ENCODE results near the gene HEXA. TPM values are rescaled to one million over a fixed set of nuclear protein-coding genes. Genes with fewer than 3 reads are reported as not detected.
"Not testable (repeated sequence)": the region's sequence is repeated elsewhere in the genome, so short reads cannot be mapped to it uniquely, and the experiment has no call there.

The HEXA gene
- total RNA-seq, 1 donor from 2014 or later, result 49.1 TPM

GRCh38 chr15:72379856-72380430 lies 4.1 kb upstream of the HEXA start:
- Histone ChIP-seq H3K27ac (ENCODE audit: low read depth, low read length) (no peak overlapping the region), H3K4me1 (ENCODE audit: control insufficient read depth in 3 of 3, insufficient read depth in 3 of 3, low read length in 3 of 3) (peaks cover 8 to 15% (median 13%) of the 10 kb centered on the region in 3 donors), H3K36me3 (ENCODE audit: control insufficient read depth in 3 of 3, insufficient read depth in 3 of 3, low read length in 3 of 3) (peaks cover 0 to 2% (median 0%) of the 10 kb centered on the region in 3 donors), H3K9me3 (ENCODE audit: control insufficient read depth in 3 of 3, low read length in 3 of 3) (no peaks in the 10 kb centered on the region), H3K4me3 (ENCODE audit: low read length in 3 of 3) (no peak overlapping the region), H3K9ac (ENCODE audit: low read depth in 1 of 3, low read length in 3 of 3) (no peak overlapping the region), H3K27me3 (ENCODE audit: control insufficient read depth in 3 of 3, insufficient read depth in 3 of 3, low read length in 3 of 3) (peaks cover 0 to 2% (median 0%) of the 10 kb centered on the region in 3 donors)

DNA sequence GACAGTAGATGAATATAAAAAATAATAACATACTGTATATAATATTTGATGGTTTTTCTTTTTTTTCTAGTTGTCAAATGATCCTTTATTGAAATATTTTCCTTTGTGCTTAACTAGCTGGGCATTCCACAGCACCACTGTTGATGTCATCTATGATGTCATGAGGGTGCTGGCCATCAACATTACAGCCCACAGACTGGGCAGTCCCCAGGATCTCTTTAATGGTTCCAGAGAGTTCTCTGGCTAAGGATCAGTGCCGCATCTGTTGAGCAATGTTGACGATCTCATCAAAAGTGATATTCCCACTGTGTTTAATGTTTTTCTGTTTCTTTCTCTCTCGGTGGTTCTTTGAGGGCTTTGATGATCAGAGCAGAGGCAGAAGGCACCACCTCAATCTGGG lies 3.3 kb upstream of the HEXA start:
- H3K27me3 ChIP-seq (ENCODE audit: control insufficient read depth in 3 of 3, insufficient read depth in 3 of 3, low read length in 3 of 3); H3K27ac ChIP-seq (ENCODE audit: low read depth, low read length); H3K9me3 ChIP-seq (ENCODE audit: control insufficient read depth in 3 of 3, low read length in 3 of 3); H3K4me3 ChIP-seq (ENCODE audit: low read length in 3 of 3); H3K36me3 ChIP-seq (ENCODE audit: control insufficient read depth in 3 of 3, insufficient read depth in 3 of 3, low read length in 3 of 3); H3K9ac ChIP-seq (ENCODE audit: low read depth in 1 of 3, low read length in 3 of 3): not testable (repeated sequence)
- peaks cover 11 to 22% (median 20%) of the 10 kb centered on the region in 3 donors for H3K4me1 ChIP-seq (ENCODE audit: control insufficient read depth in 3 of 3, insufficient read depth in 3 of 3, low read length in 3 of 3)

DNA sequence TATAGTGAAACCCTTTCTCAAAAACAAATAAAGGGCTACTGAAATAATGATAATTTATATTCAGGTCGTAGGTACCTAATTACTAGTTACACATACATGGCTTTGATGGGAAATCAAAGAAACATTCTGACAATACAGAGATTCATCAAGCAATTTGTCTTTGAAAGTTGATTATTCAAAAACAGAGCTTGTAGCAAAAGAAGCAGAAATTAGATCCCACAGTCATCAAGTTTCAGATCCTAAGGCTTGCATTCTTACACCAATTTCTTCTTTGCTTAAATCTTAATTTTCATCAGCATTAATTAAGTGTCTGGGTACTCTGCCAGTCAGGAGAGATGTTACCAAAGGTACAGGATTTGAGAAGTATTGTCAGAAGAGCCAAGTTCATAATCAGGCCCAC lies 1.5 kb upstream of the HEXA start:
- Histone ChIP-seq H3K4me1 (ENCODE audit: control insufficient read depth in 3 of 3, insufficient read depth in 3 of 3, low read length in 3 of 3) (peaks cover 11 to 33% (median 20%) of the 10 kb centered on the region in 3 donors), H3K9me3 (ENCODE audit: control insufficient read depth in 3 of 3, low read length in 3 of 3) (no peaks in the 10 kb centered on the region), H3K27me3 (ENCODE audit: control insufficient read depth in 3 of 3, insufficient read depth in 3 of 3, low read length in 3 of 3) (no peaks in the 10 kb centered on the region), H3K36me3 (ENCODE audit: control insufficient read depth in 3 of 3, insufficient read depth in 3 of 3, low read length in 3 of 3) (peaks cover 0 to 2% (median 0%) of the 10 kb centered on the region in 3 donors), H3K9ac (ENCODE audit: low read depth in 1 of 3, low read length in 3 of 3) (no peak overlapping the region), H3K27ac (ENCODE audit: low read depth, low read length) (no peak overlapping the region), H3K4me3 (ENCODE audit: low read length in 3 of 3) (no peak overlapping the region)

- peaks cover 11 to 41% (median 20%) of the 10 kb centered on the region in 3 donors for H3K4me1 ChIP-seq (ENCODE audit: control insufficient read depth in 3 of 3, insufficient read depth in 3 of 3, low read length in 3 of 3)
- H3K27ac ChIP-seq (ENCODE audit: low read depth, low read length), result peak overlapping the region; percentile 96
- H3K36me3 ChIP-seq (ENCODE audit: control insufficient read depth in 3 of 3, insufficient read depth in 3 of 3, low read length in 3 of 3), result peaks cover 2 to 4% (median 3%) of the 10 kb centered on the region in 3 donors
- H3K27me3 ChIP-seq (ENCODE audit: control insufficient read depth in 3 of 3, insufficient read depth in 3 of 3, low read length in 3 of 3), result no peaks in the 10 kb centered on the region
- H3K4me3 ChIP-seq (ENCODE audit: low read length in 3 of 3), result peak overlapping the region; percentile 99 to 100 (median 99)
- H3K9me3 ChIP-seq (ENCODE audit: control insufficient read depth in 3 of 3, low read length in 3 of 3), result no peaks in the 10 kb centered on the region
- H3K9ac ChIP-seq (ENCODE audit: low read depth in 1 of 3, low read length in 3 of 3), result peak overlapping the region; percentile 99 to 100 (median 99)
These were observed 341 bp downstream of the HEXA start for GRCh38 chr15:72375501-72375845.

DNA sequence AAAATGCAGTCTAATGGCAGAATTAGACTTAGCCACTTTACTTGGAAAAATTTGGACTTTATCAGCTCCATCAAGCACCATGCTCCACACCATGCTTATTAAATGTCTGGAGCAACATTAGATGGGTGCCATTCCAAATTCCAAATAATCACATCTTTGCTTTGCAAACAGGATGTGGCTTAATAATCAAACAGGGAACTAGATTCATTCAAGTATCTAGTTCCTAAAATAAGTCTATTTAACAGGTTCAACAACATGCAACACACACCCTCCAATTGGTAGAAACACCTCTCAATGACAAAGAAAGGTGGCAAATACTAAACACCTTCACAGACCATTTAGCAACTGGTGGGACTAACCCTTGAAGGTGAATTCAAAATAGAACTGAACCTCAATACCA lies 3.5 kb downstream of the HEXA start:
- H3K36me3 ChIP-seq (ENCODE audit: control insufficient read depth in 3 of 3, insufficient read depth in 3 of 3, low read length in 3 of 3), result peaks cover 2 to 13% (median 9%) of the 10 kb centered on the region in 3 donors
- H3K4me1 ChIP-seq (ENCODE audit: control insufficient read depth in 3 of 3, insufficient read depth in 3 of 3, low read length in 3 of 3), result peaks cover 11 to 48% (median 20%) of the 10 kb centered on the region in 3 donors
- H3K9ac ChIP-seq (ENCODE audit: low read depth in 1 of 3, low read length in 3 of 3), result no peak overlapping the region
- no peak overlapping the region for H3K4me3 ChIP-seq (ENCODE audit: low read length in 3 of 3)
- no peaks in the 10 kb centered on the region for H3K27me3 ChIP-seq (ENCODE audit: control insufficient read depth in 3 of 3, insufficient read depth in 3 of 3, low read length in 3 of 3)
- H3K9me3 ChIP-seq (ENCODE audit: control insufficient read depth in 3 of 3, low read length in 3 of 3), result no peaks in the 10 kb centered on the region
- H3K27ac ChIP-seq (ENCODE audit: low read depth, low read length), result no peak overlapping the region

DNA sequence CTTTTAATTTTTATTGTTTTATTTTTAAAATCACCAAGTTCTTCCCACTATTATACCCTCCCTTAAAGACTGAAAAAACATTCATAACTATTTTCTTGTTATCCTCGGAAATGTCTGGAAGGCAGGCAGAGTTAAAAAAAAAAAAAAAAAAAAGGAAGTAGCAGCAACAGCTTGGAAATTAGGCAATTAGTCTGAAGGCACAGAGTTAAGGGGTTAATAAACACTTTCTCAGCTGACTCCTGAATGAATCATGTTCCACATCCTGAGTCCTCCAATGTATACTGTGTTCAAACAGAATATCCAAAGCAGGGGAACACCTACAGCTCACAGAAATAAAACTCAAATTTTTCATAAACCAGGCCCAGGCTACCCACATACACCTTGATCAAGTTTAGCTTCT lies 5.8 kb downstream of the HEXA start:
- H3K4me1 ChIP-seq (ENCODE audit: control insufficient read depth in 3 of 3, insufficient read depth in 3 of 3, low read length in 3 of 3), result peaks cover 3 to 35% (median 5%) of the 10 kb centered on the region in 3 donors
- no peaks in the 10 kb centered on the region for H3K9me3 ChIP-seq (ENCODE audit: control insufficient read depth in 3 of 3, low read length in 3 of 3)
- no peak overlapping the region for H3K27ac ChIP-seq (ENCODE audit: low read depth, low read length)
- H3K9ac ChIP-seq (ENCODE audit: low read depth in 1 of 3, low read length in 3 of 3), result no peak overlapping the region
- no peaks in the 10 kb centered on the region for H3K27me3 ChIP-seq (ENCODE audit: control insufficient read depth in 3 of 3, insufficient read depth in 3 of 3, low read length in 3 of 3)
- no peak overlapping the region for H3K4me3 ChIP-seq (ENCODE audit: low read length in 3 of 3)
- peaks cover 0 to 15% (median 9%) of the 10 kb centered on the region in 3 donors for H3K36me3 ChIP-seq (ENCODE audit: control insufficient read depth in 3 of 3, insufficient read depth in 3 of 3, low read length in 3 of 3)

DNA sequence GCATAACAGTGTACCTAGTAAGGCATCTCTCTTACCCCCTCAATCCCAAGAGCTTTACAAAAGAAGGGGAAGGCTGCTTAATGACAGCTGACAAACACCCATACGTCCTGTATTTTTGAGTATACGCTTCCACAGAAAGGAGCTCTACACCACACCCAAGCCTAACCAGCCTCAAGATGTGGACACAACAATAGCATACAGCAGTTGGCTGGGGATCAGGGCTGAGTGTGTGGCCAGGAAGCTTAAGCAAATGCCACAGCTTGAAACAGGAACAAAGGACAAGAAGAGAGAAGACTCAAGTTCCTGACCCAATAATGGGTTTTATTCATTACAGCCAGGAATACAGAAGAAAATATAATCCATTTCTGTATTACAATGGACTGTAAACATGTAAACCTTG lies 6.9 kb downstream of the HEXA start:
- Histone ChIP-seq H3K9ac (ENCODE audit: low read depth in 1 of 3, low read length in 3 of 3) (no peak overlapping the region), H3K4me3 (ENCODE audit: low read length in 3 of 3) (no peak overlapping the region), H3K27me3 (ENCODE audit: control insufficient read depth in 3 of 3, insufficient read depth in 3 of 3, low read length in 3 of 3) (no peaks in the 10 kb centered on the region), H3K4me1 (ENCODE audit: control insufficient read depth in 3 of 3, insufficient read depth in 3 of 3, low read length in 3 of 3) (peaks cover 0 to 25% (median 0%) of the 10 kb centered on the region in 3 donors), H3K36me3 (ENCODE audit: control insufficient read depth in 3 of 3, insufficient read depth in 3 of 3, low read length in 3 of 3) (peaks cover 0 to 15% (median 9%) of the 10 kb centered on the region in 3 donors), H3K27ac (ENCODE audit: low read depth, low read length) (no peak overlapping the region), H3K9me3 (ENCODE audit: control insufficient read depth in 3 of 3, low read length in 3 of 3) (no peaks in the 10 kb centered on the region)

GRCh38 chr15:72368325-72368724 lies 7.5 kb downstream of the HEXA start:
- Histone ChIP-seq H3K36me3 (ENCODE audit: control insufficient read depth in 3 of 3, insufficient read depth in 3 of 3, low read length in 3 of 3) (peaks cover 0 to 16% (median 9%) of the 10 kb centered on the region in 3 donors), H3K4me3 (ENCODE audit: low read length in 3 of 3) (no peak overlapping the region), H3K27ac (ENCODE audit: low read depth, low read length) (no peak overlapping the region), H3K9ac (ENCODE audit: low read depth in 1 of 3, low read length in 3 of 3) (no peak overlapping the region), H3K27me3 (ENCODE audit: control insufficient read depth in 3 of 3, insufficient read depth in 3 of 3, low read length in 3 of 3) (no peaks in the 10 kb centered on the region), H3K4me1 (ENCODE audit: control insufficient read depth in 3 of 3, insufficient read depth in 3 of 3, low read length in 3 of 3) (peaks cover 0 to 24% (median 0%) of the 10 kb centered on the region in 3 donors), H3K9me3 (ENCODE audit: control insufficient read depth in 3 of 3, low read length in 3 of 3) (no peaks in the 10 kb centered on the region)

DNA sequence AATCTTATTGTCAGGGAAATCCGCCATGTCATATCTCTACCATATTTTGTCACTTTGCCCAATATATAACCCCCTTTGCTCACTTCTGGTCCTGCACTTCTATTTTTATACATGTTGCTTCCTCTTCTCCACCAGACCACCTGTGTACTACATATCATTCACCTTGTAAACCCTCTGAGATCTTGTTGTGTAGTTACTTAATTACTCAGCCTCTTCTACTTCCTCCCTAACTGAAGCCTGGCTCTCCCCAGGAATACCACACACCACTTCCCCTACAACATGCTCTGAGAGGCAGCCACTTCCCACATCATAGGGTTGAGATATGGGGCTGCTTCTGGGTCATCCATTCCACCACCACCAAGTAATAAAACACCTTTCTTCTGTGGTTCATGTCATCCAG lies 10.0 kb downstream of the HEXA start:
- Histone ChIP-seq H3K27ac (ENCODE audit: low read depth, low read length) (no peak overlapping the region), H3K36me3 (ENCODE audit: control insufficient read depth in 3 of 3, insufficient read depth in 3 of 3, low read length in 3 of 3) (peaks cover 0 to 15% (median 6%) of the 10 kb centered on the region in 3 donors), H3K4me1 (ENCODE audit: control insufficient read depth in 3 of 3, insufficient read depth in 3 of 3, low read length in 3 of 3) (peaks cover 0 to 10% (median 0%) of the 10 kb centered on the region in 3 donors), H3K4me3 (ENCODE audit: low read length in 3 of 3) (no peak overlapping the region), H3K27me3 (ENCODE audit: control insufficient read depth in 3 of 3, insufficient read depth in 3 of 3, low read length in 3 of 3) (no peaks in the 10 kb centered on the region), H3K9me3 (ENCODE audit: control insufficient read depth in 3 of 3, low read length in 3 of 3) (no peaks in the 10 kb centered on the region), H3K9ac (ENCODE audit: low read depth in 1 of 3, low read length in 3 of 3) (no peak overlapping the region)

- H3K27ac ChIP-seq (ENCODE audit: low read depth, low read length), result no peak overlapping the region
- H3K36me3 ChIP-seq (ENCODE audit: control insufficient read depth in 3 of 3, insufficient read depth in 3 of 3, low read length in 3 of 3), result peaks cover 6 to 11% (median 7%) of the 10 kb centered on the region in 3 donors
- H3K27me3 ChIP-seq (ENCODE audit: control insufficient read depth in 3 of 3, insufficient read depth in 3 of 3, low read length in 3 of 3), result no peaks in the 10 kb centered on the region
- H3K4me1 ChIP-seq (ENCODE audit: control insufficient read depth in 3 of 3, insufficient read depth in 3 of 3, low read length in 3 of 3), result peaks cover 18 to 19% (median 19%) of the 10 kb centered on the region in 3 donors
- H3K9ac ChIP-seq (ENCODE audit: low read depth in 1 of 3, low read length in 3 of 3), result no peak overlapping the region
- no peaks in the 10 kb centered on the region for H3K9me3 ChIP-seq (ENCODE audit: control insufficient read depth in 3 of 3, low read length in 3 of 3)
- no peak overlapping the region for H3K4me3 ChIP-seq (ENCODE audit: low read length in 3 of 3)
These were observed 14.6 kb downstream of the HEXA start for GRCh38 chr15:72361176-72361575.
